ENCODE data around the gene GRIP2. TPM values are rescaled to one million over a fixed set of nuclear protein-coding genes. Genes with fewer than 3 reads are reported as not detected.

GRIP2 gene
- total RNA-seq (1 to 10 TPM; 3.1 to 8.6 TPM), polyA plus RNA-seq (under 1 TPM; 0.50 to 0.61 TPM)
- long read RNA-seq, donor 1, partial matches to known transcripts = 3 of 6 reads
- long read RNA-seq, donor 1, other reads (novel, unspliced or antisense) = 3 of 6 reads
- long read RNA-seq, donor 2, partial matches to known transcripts = 2 of 4 reads
- long read RNA-seq, donor 2, other reads (novel, unspliced or antisense) = 2 of 4 reads

DNA sequence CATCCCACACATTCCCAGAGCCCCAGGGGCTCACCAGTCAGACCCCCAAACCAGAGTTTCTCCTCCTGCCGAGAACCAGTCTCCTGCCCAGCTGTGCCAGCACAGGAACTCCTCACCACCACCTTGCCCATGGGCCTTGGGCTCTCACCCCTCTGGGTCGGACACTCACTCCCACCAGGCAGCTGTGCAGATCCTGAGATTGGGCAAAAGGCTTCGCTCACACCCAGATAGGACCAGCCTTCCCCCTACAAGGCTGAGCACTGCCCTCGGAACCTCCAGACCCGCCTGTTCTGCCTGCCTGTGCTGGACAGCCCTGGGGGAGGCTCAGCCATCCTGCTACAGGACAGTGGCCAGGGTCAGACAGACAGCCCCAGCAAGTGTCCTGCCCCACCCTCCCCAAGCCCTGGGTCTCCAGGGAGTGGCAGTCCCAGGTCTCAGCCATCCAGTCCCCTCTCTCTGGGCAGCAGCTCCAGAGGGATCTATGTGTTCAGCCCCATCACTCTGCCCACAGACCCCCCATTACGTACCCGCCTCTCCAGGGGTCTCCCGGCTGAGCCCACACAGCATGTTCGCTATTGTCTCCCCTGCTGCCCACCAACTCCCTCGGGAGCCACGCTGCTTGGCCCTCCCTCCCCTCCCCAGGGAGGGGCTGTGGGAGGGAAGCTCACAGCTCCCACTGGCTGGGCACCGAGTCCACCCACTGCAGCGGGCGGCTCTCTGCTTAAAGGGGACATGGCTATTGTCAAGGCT, at the start of gene GRIP2:
TSS of gene GRIP2 (minus strand) at position 601 of the 750 bp plus-strand sequence. CDS start at position 567, 34 bp downstream.
- DNase-seq = peak; percentile 49 to 68
- 11 to 12% methylated on average over 14 of the region's 14 CpGs for WGBS, 2 donors
- intact Hi-C loops (cut with DNase I) = no loop called here
- Histone ChIP-seq H3K36me3 (ENCODE audit: control insufficient read depth in 1 of 2, insufficient read depth in 2 of 2, low read length in 1 of 2) (no peaks in the 10 kb centered on the region), H3K27me3 (ENCODE audit: control insufficient read depth in 1 of 2, insufficient read depth in 2 of 2, low read length in 1 of 2) (no peaks in the 10 kb centered on the region), H3K9me3 (ENCODE audit: control insufficient read depth, low read length) (no peaks in the 10 kb centered on the region), H3K4me1 (ENCODE audit: control insufficient read depth in 1 of 2, insufficient read depth in 2 of 2, low read length in 2 of 2) (no peaks in the 10 kb centered on the region), H3K4me3 (ENCODE audit: low read length in 2 of 2) (peak within 1 kb of the TSS in 1 of 2 donors; percentile 22), H3K27ac (ENCODE audit: low read depth in 1 of 2, low read length in 2 of 2) (no peak within 1 kb of the TSS)
- no peak for ATAC-seq (ENCODE audit: low FRiP score)

DNA sequence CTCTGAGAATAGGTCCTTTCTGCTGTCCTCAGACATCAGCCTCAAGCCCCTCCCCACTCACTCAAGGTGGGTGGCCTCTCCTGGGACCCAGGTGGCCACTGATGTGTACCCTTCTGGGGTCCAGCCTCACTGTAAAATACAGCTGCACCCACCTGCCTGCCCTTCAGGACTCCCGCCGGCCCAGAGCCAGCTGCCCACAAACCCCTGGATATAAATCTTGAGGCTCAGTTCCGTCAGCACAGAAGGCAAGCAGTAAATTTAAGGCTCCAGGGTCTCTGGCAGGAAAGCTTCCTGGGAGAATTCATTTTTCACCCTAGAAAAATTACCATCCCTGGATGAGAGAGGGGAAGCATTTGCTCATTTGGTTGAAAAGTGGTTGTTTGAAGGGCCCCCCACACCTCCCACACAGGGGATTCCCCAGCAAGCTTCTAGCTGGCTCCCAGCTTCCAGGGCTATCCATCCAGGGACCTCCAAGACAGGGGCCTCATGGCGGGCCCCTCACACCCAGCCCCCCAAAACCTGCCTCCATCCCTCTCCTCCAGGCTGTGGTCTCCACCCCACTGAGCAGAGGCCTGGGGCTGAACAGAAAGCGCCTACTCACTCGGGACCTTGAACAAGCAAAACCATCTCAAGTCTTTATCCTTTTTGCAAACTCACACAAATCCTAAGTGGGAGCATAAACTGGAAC, 48.4 kb upstream of the GRIP2 start:
- no peaks in the 10 kb centered on the region for H3K36me3 ChIP-seq (ENCODE audit: control insufficient read depth in 1 of 2, insufficient read depth in 2 of 2, low read length in 1 of 2)
- no peak overlapping the region for H3K27ac ChIP-seq (ENCODE audit: low read depth in 1 of 2, low read length in 2 of 2)
- WGBS, 2 donors = 47 to 61% methylated on average over 6 of the region's 6 CpGs
- no peak overlapping the region for H3K4me3 ChIP-seq (ENCODE audit: low read length in 2 of 2)
- no peaks in the 10 kb centered on the region for H3K4me1 ChIP-seq (ENCODE audit: control insufficient read depth in 1 of 2, insufficient read depth in 2 of 2, low read length in 2 of 2)
- no peaks in the 10 kb centered on the region for H3K27me3 ChIP-seq (ENCODE audit: control insufficient read depth in 1 of 2, insufficient read depth in 2 of 2, low read length in 1 of 2)
- intact Hi-C loops (cut with DNase I) = no loop called here
- no peaks in the 10 kb centered on the region for H3K9me3 ChIP-seq (ENCODE audit: control insufficient read depth, low read length)
- ATAC-seq (ENCODE audit: low FRiP score) (no peak), DNase-seq (no peak)

DNA sequence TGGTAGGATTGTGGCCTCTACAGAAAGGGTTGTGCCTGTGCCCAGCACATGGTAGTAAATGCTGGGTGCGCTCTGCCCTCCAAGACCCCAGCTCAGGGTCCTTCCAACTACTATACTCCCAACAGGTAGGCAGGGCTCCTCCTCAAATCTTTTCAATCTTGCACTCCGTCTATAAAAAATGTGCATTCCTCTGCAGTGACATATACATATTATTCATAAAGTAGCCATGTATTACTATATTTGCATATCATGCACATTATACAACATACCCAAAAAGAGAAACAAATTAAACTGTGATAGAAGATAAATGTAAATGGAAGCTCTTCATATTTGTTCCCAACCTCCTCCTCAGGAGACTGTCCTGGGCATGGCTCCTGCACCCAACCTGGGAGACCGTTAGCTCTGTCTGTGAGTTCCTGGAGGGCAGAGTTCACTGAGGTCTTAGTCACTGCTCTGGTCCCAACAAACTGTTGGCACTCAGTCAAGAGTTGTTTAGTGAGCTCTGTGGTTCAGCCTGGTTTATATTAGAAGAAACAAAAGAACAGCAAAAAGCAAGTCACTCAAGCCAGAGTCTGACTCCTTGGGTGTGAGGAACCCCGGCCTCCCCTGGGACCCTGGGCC, 47.7 kb upstream of the GRIP2 start:
- 60 to 66% methylated on average over 4 of the region's 4 CpGs for WGBS, 2 donors
- intact Hi-C loops (cut with DNase I) = no loop called here
- H3K27ac ChIP-seq (ENCODE audit: low read depth in 1 of 2, low read length in 2 of 2) = no peak overlapping the region
- H3K36me3 ChIP-seq (ENCODE audit: control insufficient read depth in 1 of 2, insufficient read depth in 2 of 2, low read length in 1 of 2) = no peaks in the 10 kb centered on the region
- no peak overlapping the region for H3K4me3 ChIP-seq (ENCODE audit: low read length in 2 of 2)
- no peak for ATAC-seq (ENCODE audit: low FRiP score)
- H3K9me3 ChIP-seq (ENCODE audit: control insufficient read depth, low read length) = no peaks in the 10 kb centered on the region
- DNase-seq = no peak
- H3K27me3 ChIP-seq (ENCODE audit: control insufficient read depth in 1 of 2, insufficient read depth in 2 of 2, low read length in 1 of 2) = no peaks in the 10 kb centered on the region
- H3K4me1 ChIP-seq (ENCODE audit: control insufficient read depth in 1 of 2, insufficient read depth in 2 of 2, low read length in 2 of 2) = no peaks in the 10 kb centered on the region

DNA sequence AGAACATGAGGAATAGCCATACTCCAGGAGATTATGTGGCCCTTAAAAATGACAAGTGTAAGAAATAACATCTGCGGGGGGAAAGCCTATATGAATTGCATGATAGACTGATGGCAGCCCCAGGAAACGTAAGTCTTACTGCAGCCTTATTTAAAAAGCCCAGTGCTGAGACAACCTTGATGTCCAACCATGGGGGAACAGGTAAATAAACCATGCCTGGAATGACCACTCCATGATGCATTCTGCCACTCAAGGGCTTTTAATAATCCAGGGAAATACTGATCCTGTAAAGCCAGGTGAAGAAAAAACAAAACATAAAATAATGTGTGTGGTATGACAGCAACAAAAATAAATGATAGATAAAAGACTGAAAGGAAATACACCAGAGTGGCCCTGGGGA, 46.5 kb upstream of the GRIP2 start:
- no peak for ATAC-seq (ENCODE audit: low FRiP score)
- intact Hi-C loops (cut with DNase I) = no loop called here
- no peak overlapping the region for H3K4me3 ChIP-seq (ENCODE audit: low read length in 2 of 2)
- no peaks in the 10 kb centered on the region for H3K9me3 ChIP-seq (ENCODE audit: control insufficient read depth, low read length)
- no peaks in the 10 kb centered on the region for H3K27me3 ChIP-seq (ENCODE audit: control insufficient read depth in 1 of 2, insufficient read depth in 2 of 2, low read length in 1 of 2)
- 61 to 62% methylated on average over 2 of the region's 2 CpGs for WGBS, 2 donors
- DNase-seq = no peak
- no peak overlapping the region for H3K27ac ChIP-seq (ENCODE audit: low read depth in 1 of 2, low read length in 2 of 2)
- H3K4me1 ChIP-seq (ENCODE audit: control insufficient read depth in 1 of 2, insufficient read depth in 2 of 2, low read length in 2 of 2) = no peaks in the 10 kb centered on the region
- H3K36me3 ChIP-seq (ENCODE audit: control insufficient read depth in 1 of 2, insufficient read depth in 2 of 2, low read length in 1 of 2) = no peaks in the 10 kb centered on the region

DNA sequence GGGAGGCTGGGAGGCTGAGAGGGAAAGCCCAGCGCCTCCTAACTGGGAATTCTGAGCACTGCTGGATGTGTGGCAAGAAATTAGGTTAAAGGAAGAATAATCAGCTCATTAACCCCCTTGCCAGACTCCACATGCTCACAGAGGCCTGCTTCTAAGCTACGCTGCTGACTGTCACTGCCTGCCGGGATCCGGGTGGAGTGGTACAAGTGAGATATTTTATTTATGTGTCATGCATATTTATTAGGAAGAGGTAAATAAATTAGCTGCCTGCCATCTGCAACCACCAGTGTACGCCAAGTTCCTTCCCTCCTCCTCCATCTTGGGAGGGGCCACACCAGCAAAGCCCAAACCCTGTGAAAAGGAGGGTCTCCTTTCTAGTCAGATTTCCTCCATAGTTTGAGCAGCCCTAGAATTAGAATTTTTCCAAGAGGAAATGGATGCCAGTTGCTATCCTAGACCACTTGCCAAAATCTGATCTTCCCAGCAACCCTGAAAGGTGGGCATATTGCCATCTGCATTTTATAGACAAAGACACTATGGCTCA, 43.5 kb upstream of the GRIP2 start:
- no peak overlapping the region for H3K27ac ChIP-seq (ENCODE audit: low read depth in 1 of 2, low read length in 2 of 2)
- ATAC-seq (ENCODE audit: low FRiP score) (no peak), DNase-seq (no peak)
- H3K27me3 ChIP-seq (ENCODE audit: control insufficient read depth in 1 of 2, insufficient read depth in 2 of 2, low read length in 1 of 2) = no peaks in the 10 kb centered on the region
- H3K4me1 ChIP-seq (ENCODE audit: control insufficient read depth in 1 of 2, insufficient read depth in 2 of 2, low read length in 2 of 2) = no peaks in the 10 kb centered on the region
- WGBS, 2 donors = 83% methylated on average over 5 of the region's 5 CpGs
- H3K36me3 ChIP-seq (ENCODE audit: control insufficient read depth in 1 of 2, insufficient read depth in 2 of 2, low read length in 1 of 2) = no peaks in the 10 kb centered on the region
- intact Hi-C loops (cut with DNase I) = no loop called here
- no peaks in the 10 kb centered on the region for H3K9me3 ChIP-seq (ENCODE audit: control insufficient read depth, low read length)
- no peak overlapping the region for H3K4me3 ChIP-seq (ENCODE audit: low read length in 2 of 2)

DNA sequence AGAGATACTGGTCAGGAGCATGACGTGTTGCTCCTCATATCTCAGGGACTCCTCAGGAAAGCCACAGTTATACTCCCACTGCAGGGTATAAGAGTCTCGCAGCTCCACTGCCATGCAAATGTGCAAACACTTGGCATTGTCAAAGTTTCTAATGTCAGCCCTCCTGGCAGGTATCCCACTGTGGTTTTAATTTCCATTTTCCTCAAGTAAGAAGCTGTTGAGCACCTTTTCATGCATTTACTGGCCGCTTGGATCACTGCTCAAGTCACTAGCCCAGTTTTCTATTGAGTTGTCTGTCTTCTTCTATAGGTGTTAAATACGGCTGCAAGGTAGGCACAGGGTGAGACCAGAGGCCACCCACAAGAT, 41.9 kb upstream of the GRIP2 start:
- intact Hi-C loops (cut with DNase I) = no loop called here
- WGBS, 2 donors = 52 to 60% methylated on average over 4 of the region's 4 CpGs
- Histone ChIP-seq H3K4me3 (ENCODE audit: low read length in 2 of 2) (no peak overlapping the region), H3K9me3 (ENCODE audit: control insufficient read depth, low read length) (no peaks in the 10 kb centered on the region), H3K36me3 (ENCODE audit: control insufficient read depth in 1 of 2, insufficient read depth in 2 of 2, low read length in 1 of 2) (no peaks in the 10 kb centered on the region), H3K27ac (ENCODE audit: low read depth in 1 of 2, low read length in 2 of 2) (no peak overlapping the region), H3K27me3 (ENCODE audit: control insufficient read depth in 1 of 2, insufficient read depth in 2 of 2, low read length in 1 of 2) (no peaks in the 10 kb centered on the region), H3K4me1 (ENCODE audit: control insufficient read depth in 1 of 2, insufficient read depth in 2 of 2, low read length in 2 of 2) (no peaks in the 10 kb centered on the region)
- ATAC-seq (ENCODE audit: low FRiP score) = no peak
- no peak for DNase-seq

DNA sequence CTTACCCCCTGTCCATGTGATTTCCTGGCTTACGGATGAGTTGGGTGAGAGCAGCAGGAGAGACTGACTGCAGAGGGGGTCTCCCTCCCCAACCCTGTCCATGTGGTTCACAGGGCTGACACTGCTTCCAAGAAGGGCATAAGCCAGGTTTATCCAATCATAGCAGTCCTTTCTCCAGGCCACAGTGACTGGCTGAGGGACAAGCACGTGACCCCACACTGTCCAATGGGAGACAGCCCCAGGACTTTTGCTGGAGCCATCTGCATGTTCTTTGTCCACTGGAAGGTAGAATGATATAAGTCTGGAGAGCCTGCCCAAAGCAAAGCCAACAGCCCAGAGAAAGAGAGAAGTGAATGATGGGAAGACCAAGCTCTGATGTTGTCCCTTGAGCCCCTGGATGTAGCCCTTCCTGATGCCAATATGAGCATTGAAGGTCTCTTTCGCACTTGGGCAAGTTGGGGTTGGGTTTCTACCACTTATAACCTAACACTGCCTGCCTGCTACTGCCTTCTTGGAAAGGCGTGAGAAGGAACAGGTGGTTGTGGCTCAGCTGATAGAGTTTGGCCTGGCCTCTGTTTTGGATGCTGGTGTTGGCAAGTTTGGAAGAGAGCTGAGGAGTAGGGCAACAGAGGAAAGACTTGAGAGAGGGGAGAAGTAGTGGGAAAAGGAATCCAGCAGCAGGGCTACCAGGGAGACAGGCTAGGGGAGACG, 41.3 kb upstream of the GRIP2 start:
- no peak for ATAC-seq (ENCODE audit: low FRiP score)
- 75 to 77% methylated on average over 5 of the region's 5 CpGs for WGBS, 2 donors

DNA sequence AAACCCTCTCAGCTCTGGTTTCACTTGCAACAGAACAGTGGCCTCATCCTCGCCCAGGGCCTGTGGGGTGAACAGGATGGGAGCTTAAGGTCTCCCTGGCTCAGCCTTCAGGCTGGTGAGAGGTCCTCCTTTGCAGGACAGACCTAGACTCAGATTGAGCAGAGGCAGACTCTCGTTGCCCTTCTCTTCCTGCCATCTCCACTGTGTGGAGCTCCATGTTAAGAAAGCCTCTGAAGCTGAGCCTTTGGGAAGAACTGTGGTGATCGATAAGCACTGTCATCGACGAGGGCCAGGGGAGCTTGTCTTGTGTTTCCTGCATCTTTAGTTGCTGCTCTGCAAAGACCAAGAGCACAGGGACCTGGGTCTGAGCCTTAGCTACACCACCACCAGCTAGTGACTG, 37.8 kb upstream of the GRIP2 start:
- Histone ChIP-seq H3K9me3 (ENCODE audit: control insufficient read depth, low read length) (no peaks in the 10 kb centered on the region), H3K27me3 (ENCODE audit: control insufficient read depth in 1 of 2, insufficient read depth in 2 of 2, low read length in 1 of 2) (no peaks in the 10 kb centered on the region), H3K27ac (ENCODE audit: low read depth in 1 of 2, low read length in 2 of 2) (no peak overlapping the region), H3K4me3 (ENCODE audit: low read length in 2 of 2) (no peak overlapping the region), H3K36me3 (ENCODE audit: control insufficient read depth in 1 of 2, insufficient read depth in 2 of 2, low read length in 1 of 2) (no peaks in the 10 kb centered on the region), H3K4me1 (ENCODE audit: control insufficient read depth in 1 of 2, insufficient read depth in 2 of 2, low read length in 2 of 2) (no peaks in the 10 kb centered on the region)
- no peak for DNase-seq
- ATAC-seq (ENCODE audit: low FRiP score) = no peak
- intact Hi-C loops (cut with DNase I) = no loop called here
- 73 to 77% methylated on average over 5 of the region's 5 CpGs for WGBS, 2 donors

More for the DNA sequence above, 41.3 kb upstream of the GRIP2 start:
- no peaks in the 10 kb centered on the region for H3K9me3 ChIP-seq (ENCODE audit: control insufficient read depth, low read length)
- DNase-seq = no peak
- H3K36me3 ChIP-seq (ENCODE audit: control insufficient read depth in 1 of 2, insufficient read depth in 2 of 2, low read length in 1 of 2) = no peaks in the 10 kb centered on the region
- H3K27ac ChIP-seq (ENCODE audit: low read depth in 1 of 2, low read length in 2 of 2) = no peak overlapping the region
- H3K4me1 ChIP-seq (ENCODE audit: control insufficient read depth in 1 of 2, insufficient read depth in 2 of 2, low read length in 2 of 2) = no peaks in the 10 kb centered on the region
- no peak overlapping the region for H3K4me3 ChIP-seq (ENCODE audit: low read length in 2 of 2)
- intact Hi-C loops (cut with DNase I) = no loop called here
- H3K27me3 ChIP-seq (ENCODE audit: control insufficient read depth in 1 of 2, insufficient read depth in 2 of 2, low read length in 1 of 2) = no peaks in the 10 kb centered on the region
